ENCODE results near the gene GLB1L3. TPM values are rescaled to one million over a fixed set of nuclear protein-coding genes. Genes with fewer than 3 reads are reported as not detected.
"Not testable (repeated sequence)": the region's sequence is repeated elsewhere in the genome, so short reads cannot be mapped to it uniquely, and the experiment has no call there.

GLB1L3 gene
- polyA plus RNA-seq, 1 donor = 0.08 TPM

DNA sequence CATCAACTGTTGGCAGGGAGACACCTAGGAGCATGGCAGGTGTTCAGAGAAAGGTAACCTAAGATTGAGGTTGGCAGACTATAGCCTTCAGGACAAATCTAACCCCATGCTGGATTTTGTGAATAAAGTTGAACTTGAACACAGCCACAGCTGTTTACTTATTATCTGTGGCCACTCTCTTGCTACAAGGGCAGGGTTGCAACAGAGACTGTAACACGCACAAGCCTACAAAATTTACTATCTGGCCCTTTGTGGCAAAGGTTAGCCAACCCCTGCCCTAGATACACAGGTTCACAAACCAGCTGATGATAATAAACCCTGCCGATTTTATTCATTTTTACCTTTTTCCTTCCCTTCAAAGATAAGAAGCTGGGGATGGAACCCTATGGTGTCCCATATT lies 25.5 kb upstream of the GLB1L3 start:
- DNase-seq (ENCODE audit: low read depth) = no peak

DNA sequence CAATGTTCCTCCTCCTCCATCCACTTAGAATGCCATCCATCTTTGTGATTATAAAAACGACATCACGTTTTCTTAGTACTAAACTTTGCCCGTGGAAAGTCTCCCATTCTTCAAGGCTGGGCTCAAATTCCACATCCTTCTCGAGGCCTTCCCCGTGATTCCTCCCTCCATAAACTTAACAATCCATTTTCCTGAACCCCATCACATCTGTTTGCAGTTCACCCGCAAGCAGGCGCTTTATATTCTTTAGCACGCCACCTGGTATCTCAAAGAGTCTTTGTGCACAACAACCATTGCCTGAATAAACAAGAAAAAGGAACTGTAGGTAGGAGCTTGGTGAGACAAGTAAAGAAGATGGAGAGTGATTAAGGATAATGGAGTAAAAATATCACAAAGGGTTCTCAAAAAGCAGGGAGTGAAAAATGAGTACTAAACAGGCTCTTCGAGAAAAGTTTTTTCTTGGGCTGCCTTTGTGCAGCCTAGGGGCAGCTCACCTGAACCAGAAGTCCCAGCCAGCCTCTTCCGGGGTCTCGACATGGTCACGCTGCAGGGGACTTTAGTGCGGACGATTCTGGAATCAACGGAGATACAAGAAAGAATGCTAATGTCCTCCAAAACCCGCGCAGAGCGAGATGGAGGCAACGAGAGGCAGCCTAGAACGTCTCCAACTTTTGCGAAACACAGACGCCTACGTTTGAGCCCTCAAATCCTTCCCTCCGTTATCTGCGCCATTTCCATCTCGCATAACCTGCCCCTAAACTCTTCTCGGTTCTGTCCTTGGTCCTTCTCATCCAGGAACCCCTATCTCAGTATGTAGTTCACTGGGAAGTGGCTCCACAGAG lies 23.6 kb upstream of the GLB1L3 start:
- DNase-seq (ENCODE audit: low read depth) = peak; percentile 8

DNA sequence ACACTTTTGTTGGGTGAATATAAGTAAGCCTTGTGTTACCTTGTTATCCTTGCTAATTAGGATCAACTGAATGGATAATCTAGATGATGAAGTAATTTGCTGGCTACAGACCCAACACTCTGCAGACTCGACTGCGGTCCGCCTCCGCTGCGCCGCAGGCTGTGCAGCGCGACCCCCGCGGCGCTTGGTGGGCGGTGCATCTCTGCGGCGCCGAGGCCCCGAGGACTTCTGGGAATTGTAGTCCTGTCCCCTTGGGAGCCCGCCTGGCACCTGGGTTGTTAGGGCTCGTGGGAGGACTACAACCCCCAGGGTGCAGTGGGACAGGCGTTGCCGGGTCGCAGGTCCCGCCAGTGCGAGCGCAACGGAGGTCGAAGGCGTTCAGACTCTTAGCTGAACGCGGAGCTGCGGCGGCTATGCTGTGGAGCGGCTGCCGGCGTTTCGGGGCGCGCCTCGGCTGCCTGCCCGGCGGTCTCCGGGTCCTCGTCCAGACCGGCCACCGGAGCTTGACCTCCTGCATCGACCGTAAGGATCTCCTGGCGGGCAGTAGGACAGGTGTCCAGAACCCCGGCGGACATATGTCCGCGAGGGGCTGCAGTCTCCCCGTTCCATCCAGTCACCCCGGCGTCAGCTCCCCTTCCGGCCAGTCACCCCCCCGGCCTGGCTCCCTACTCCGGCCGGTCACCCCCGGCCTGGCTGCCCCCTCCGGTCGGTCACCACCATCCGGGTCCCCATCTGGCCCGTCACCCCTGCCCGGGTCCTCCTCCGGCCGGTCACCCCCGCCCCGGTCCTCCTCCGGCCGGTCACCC lies 22.8 kb upstream of the GLB1L3 start, which contains the start of the genes ACAD8 and THYN1:
Gene ACAD8, plus strand, starts transcription at position 381 of the 806 bp plus-strand sequence. Its CDS starts 33 bp downstream, at position 414.
Gene THYN1, minus strand, starts transcription at position 165 of the 806 bp plus-strand sequence. CDS start 470 bp downstream, outside the sequence.
- DNase-seq (ENCODE audit: low read depth) = peak; percentile 83

DNA sequence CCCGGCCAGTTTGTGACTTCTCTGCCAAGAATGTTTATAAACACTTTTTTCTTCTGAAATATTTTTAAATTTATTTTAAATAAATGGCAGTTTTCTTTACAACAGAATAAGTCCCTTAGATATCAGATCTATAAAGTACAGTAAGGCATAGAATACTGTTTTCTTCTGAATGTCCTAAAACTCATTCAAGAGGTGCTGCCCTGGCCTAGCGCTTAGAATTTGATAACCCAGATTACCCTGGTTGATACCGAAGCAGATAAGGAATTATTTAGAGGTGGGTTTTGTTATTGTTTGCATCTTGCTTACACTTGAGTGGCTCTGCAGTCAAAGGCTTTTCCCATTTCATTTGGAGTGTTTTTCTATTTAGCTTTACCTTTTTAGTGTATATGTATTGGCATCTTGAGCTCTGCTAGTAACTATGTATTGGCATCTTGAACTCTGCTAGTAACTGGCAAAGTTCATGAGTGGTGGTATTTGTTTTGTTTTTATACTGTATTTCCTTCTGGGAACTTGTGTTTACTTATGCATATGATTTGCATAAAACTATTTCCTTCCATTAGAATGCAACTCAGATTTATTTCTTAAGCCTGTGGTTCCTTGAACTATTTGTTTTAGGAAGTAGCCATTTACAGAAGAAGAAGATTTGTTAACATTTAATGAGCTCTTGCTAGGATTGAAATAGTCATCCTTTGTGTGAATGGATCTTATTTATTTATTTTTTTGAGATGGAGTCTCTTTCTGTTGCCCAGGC lies 21.6 kb upstream of the GLB1L3 start:
- no peak for DNase-seq (ENCODE audit: low read depth)

DNA sequence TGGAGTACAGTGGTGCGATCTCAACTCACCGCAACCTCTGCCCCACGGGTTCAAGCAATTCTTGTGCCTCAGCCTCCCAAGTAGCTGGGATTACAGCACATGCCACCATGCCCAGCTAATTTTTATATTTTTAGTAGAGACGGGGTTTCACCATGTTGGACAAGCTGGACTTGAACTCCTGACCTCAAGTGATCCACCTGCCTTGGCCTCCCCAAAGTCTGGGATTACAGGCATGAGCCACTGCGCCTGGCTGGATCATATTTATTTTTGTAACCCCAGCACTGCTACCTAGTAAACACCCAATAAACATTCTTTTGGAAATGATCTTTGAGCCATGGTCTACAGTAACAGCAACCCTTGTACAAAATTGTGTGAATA lies 21.0 kb upstream of the GLB1L3 start:
- not testable (repeated sequence) for DNase-seq (ENCODE audit: low read depth)

DNA sequence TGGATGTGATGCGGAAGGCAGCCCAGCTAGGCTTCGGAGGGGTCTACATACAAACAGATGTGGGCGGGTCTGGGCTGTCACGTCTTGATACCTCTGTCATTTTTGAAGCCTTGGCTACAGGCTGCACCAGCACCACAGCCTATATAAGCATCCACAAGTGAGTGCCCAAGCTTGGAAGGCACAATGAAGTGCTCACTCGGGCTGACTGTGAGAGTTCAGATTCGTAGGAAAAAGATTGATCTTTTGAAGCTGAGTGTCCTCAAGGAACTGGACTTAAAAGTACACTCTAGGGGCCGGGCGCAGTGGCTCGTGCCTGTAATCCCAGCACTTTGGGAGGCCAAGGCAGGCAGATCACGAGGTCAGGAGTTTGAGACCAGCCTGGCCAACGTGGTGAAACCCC lies 19.1 kb upstream of the GLB1L3 start:
- DNase-seq (ENCODE audit: low read depth) = no peak

DNA sequence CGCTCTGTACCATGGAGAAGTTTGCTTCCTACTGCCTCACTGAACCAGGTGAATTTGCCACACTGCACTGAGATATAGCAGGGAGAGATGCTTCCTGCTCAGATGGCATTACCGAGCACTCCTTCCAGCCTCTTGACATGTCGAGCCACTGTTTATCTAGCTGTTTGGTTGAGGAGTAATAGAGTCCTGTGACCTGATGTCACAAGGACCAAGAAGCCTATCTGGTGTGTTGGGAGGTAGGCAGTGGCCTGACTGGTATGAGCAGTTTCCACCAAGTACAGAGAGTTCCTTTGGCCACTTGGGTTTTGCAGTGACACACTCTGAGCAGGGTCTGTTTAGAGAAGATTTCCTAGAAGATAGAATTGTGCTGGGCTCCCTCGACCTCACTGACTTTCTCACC lies 17.6 kb upstream of the GLB1L3 start:
- no peak for DNase-seq (ENCODE audit: low read depth)

DNA sequence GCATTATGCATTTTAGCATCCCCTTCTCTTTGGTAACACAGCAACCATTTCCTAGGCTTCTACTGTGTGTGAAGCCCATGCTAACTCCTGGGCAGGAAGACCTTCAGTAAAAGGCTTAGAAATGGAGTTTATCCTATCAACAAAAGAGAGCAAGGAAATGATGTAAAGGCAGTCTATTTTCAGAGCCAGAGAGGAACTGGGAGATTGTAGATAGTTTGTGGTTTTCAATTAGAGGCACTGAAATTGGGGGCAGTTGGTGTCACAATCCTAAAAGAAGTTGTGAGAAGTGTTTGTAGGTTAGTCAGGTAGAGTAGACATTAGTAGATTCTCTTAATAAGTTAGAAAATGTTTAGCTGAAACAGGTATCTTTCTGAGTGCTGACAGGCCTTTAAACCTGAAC lies 15.7 kb upstream of the GLB1L3 start:
- DNase-seq (ENCODE audit: low read depth) = no peak

DNA sequence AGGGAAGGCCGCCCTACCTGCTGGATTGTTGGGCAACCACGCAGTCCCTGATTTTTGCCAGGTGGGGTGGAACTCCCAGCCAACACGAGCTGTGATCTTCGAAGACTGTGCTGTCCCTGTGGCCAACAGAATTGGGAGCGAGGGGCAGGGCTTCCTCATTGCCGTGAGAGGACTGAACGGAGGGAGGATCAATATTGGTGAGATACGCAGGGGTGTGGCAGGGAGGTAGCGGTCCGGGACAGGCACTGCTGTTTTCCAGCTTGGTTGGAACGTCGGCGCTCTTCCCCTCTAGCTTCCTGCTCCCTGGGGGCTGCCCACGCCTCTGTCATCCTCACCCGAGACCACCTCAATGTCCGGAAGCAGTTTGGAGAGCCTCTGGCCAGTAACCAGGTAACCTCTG lies 15.2 kb upstream of the GLB1L3 start:
- DNase-seq (ENCODE audit: low read depth) = no peak

DNA sequence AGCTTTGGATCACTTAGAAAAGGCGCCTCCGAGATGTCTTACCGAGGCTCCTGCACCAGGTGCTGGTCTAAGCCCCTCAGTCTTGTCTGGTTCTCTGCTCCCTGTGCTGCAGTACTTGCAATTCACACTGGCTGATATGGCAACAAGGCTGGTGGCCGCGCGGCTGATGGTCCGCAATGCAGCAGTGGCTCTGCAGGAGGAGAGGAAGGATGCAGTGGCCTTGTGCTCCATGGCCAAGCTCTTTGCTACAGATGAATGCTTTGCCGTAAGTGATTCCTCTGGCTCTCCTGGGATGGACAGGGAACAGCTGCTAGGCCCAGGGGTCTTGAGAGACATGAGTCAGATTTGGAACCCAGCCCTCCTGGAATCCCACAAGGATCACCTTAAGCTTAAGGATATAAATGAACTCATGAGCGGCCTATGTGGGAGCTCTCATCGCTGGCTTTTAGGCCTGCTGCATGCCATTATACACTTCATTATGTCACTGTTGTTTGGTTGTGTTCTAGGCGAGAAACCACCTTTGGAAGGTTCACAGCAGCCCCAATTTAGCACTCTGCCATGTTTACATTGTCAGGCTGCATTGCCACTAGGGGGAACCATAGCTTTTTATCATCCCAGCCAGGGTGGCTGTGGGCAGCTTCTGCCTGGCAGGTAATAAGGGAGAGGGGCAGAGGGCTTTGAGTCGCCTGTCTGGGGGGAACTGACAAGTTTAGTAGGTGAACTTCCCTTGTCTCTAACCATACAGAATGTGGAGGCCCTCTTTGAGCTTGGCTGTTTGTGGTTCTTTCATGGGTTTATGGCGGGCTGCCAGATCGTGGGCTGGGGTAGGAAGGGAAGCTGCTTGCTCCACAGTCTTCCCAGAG lies 14.3 kb upstream of the GLB1L3 start:
- DNase-seq (ENCODE audit: low read depth) = no peak

DNA sequence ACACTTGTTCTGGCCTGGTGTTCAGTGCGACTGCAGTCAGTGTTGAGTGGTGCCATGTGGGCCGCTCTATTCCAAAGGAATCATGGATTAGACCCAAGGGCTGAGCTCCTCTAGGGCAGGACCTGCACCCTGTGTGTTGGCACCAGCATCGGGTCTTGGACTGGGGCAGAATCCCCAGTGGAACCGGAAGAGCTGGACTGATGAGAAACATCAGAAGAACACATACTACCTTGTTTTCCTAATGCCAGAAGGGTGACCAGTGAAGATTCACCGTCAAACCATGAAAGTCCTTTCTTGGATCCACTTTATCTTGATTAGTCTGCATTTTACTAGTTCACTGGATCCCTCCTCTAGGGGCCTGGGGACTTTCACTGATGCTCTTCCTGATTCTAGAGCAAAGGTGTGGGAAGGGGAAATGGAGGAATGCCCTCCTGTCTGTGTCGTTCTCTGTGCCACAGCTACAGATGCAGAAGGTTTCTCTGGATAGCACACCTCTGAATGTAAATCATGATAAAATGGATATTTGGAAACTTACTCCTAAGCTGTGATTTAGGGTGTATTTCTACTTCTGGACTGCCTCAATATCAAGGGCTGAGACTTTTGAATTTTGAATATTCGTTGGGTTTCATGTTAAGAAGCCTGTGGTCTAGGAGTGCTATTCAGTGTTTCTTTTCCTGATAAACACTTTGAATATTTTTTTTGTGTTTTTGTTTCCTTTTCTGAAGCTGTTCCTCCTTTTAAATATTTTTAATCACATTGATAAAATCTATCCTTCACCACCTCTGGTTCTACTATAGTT lies 11.0 kb upstream of the GLB1L3 start:
- no peak for DNase-seq (ENCODE audit: low read depth)

DNA sequence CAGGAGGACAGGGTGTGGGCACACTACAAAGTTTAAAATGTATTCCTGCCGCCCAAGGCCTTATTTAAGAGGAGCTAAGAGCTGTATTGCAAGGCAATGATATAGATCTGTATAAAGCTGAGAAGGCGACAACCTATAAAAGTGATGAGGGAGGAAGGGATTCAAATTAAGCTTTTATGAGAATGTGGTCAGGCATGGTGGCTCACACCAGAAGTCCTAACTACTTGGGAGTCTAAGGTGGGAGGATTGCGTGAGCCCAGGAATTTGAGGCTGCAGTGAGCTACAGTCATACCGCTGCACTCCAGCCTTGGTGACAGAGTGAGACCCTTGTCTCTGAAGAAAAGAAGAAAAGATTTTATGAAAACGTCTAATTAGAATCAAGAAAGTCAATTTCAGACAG lies 9.7 kb upstream of the GLB1L3 start:
- no peak for DNase-seq (ENCODE audit: low read depth)

DNA sequence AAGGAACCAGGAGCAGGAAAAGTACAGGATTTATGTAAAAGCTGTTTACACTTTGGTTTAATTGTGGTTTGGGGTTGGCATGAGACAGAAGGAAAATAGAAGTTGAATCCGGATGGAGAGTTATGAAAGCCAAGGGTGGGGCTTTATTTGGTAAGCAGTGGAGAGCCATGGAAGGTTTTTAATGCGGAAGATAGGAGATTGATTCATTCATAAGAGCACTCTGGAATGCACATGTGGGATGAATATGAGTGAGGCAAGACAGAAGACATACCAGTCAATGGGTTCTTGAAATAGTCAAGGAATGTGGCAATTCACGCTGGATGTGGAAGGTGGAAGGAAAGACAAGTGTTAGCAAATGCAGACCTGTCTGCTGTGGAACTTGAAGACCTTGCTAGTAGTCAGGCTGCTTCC lies 9.3 kb upstream of the GLB1L3 start:
- DNase-seq (ENCODE audit: low read depth) = no peak

DNA sequence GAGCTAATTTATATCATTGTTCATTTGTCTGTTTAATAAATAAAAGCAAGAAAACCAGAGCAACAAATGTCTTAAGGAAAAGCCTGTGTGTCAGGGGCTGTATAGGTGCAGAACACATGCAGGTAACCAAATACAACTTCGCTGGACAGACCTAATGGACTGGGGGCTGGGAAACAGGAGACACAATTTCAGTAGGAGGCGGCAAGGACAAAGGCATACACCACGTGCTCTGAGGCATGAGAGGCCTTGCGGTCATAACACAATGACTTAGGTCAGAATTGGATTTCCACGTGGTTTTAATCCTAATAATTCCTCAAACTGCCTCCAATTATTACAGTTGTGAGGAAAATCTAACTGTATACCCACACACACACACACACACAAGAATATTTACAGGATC lies 8.7 kb upstream of the GLB1L3 start:
- no peak for DNase-seq (ENCODE audit: low read depth)

DNA sequence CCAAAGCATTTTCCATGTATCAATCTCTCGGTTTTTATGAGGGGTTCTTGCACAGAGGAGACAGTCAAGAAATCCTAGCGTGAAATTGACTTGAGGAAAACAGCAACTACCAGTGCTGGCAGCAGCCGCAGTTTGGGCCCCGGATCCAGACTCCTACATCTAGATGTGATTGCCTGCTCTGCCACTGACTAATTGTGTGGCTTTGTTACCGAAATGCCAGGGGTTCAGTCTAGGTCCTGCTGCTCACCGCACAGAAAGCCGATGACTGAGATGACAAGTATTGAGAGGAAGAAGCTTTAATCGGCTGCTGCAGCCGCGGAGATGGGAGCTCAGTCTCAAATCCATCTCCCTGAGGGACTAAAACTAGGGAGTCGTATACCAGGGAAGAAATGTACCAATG lies 8.2 kb upstream of the GLB1L3 start:
- DNase-seq (ENCODE audit: low read depth) = no peak

DNA sequence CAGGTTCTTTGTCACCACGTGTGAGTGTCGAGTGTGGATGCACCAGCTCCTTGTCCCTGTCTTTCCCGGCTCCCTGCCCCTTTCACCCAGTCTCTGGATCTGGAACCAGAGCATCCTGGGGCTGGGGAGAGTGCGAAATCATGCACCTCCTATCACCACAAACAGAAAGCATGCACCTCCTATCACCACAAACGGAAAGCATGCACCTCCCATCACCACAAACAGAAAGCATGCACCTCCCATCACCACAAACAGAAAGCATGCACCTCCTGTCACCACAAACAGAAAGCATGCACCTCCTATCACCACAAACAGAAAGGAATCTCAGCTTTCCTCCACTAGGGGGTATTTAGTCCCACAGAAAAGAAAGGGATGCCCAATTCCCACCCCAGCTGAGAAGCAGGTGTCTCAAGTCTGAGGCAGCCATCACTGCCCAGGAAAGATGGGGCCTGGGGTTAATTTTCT lies 5.9 kb upstream of the GLB1L3 start:
- no peak for DNase-seq (ENCODE audit: low read depth)

DNA sequence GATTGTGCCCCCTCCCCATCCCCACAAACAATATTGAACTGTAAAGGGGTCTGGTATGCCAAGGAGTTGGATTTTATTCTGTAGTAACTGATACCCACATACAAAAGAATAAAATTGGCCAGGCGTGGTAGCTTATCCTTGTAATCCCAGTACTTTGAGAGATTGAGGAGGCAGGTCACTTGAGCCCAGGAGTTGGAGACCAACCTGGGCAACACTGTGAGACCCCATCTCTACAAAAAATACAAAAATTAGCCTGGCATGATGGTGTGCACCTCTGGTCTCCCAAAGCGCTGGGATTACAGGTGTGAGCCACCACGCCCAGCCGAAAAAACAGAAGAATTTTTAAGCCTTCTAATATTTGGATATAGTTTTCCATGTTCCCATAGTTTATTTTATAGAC lies 4.2 kb upstream of the GLB1L3 start:
- DNase-seq (ENCODE audit: low read depth) = no peak

DNA sequence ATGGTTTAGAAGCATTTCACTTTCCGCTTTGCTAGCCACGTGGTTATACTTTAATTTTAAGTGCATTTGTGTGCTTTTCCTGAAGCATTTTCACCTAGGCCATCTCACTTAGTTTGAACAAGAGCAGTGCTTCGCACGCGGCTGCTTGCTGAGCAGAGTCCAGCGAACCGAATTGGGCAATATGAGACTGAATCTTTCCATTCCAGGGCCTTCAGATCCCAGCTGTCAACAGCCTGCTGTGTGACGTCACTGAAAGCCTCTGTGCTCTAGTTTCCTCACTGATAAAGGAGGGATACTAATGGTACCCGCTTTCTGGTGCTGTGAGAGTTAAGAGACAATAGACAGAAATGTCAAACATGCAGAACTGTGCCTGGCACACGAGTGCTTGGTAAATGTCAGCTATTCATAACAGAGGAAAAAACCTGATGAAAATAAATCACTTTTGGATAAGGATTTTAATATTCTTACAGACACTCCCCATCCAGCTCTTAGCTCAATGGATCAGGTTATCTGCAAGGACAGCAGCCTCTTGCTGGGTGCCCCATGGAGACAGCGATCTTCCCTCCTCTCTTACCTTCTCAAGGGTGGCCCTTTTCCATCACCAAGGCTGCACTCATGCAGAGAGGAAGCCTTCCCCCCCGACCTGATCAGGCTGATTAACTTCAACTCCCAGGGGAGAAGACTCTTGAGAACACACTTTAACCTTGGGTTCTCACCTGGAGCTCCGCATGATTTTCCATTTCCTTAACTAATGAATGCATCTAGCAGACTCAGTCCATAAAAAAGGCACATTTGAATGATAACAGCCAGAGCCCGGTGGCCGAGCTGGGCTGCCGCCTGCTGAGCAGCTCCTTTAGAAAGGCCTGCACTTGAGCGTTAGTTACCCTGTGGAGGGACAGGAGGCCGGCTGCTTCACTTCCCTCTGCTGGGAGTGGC lies 3.5 kb upstream of the GLB1L3 start:
- no peak for DNase-seq (ENCODE audit: low read depth)

DNA sequence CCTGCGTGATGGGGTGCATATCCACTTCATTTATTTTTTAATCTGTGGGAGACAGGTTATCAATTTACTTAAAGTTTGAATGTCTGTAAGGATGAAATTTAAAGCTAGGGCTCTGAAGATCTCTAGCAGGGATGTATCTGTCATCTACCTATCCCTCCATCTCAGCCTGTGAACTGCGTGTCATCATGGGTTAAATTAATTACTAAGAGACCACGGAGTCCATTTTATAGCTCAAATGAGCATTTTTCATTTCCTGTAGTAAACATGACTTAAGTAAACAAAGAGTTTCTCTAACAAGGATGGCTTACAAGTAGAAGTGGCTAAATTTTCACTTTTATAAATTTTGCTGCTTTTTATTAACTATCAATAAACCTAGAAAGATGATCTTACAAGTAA lies 2.9 kb upstream of the GLB1L3 start:
- no peak for DNase-seq (ENCODE audit: low read depth)

Measured in forelimb muscle (tissue), 1 donor.